ENCODE measurements around the gene CYP27C1.

Gene CYP27C1

GRCh38 chr2:127195140-127196074, 24.7 kb downstream of the CYP27C1 start:
- FAIRE-seq = no peak
- no peak for DNase-seq (ENCODE audit: extremely low spot score, insufficient read length, low read depth)

DNA sequence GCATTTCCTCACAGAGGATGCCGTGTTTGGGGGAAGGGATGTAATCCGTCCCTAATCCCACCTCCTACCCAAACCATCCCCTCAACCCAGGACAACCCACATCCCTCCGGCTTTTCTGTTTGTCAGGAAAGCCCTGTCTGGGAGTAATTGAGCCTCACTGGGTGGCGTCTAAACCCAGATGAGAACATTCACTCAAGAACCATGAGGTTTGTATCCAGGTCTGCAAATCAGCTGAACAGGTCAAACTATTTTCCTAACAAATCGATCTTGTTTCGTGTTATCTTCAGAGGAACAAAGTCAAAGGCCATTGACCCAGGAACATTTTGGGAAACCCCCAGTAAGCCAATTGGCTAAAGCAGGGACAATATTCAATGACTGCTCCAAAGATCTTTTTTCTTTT, 25.7 kb downstream of the CYP27C1 start:
- FAIRE-seq (no peak), DNase-seq (ENCODE audit: extremely low spot score, insufficient read length, low read depth) (no peak)

GRCh38 chr2:127193967-127194280, 26.2 kb downstream of the CYP27C1 start:
- DNase-seq (ENCODE audit: extremely low spot score, insufficient read length, low read depth) (no peak), FAIRE-seq (no peak)

GRCh38 chr2:127193164-127193966, 26.7 kb downstream of the CYP27C1 start:
- DNase-seq (ENCODE audit: extremely low spot score, insufficient read length, low read depth) (no peak), FAIRE-seq (no peak)

- DNase-seq (ENCODE audit: extremely low spot score, insufficient read length, low read depth) (no peak), FAIRE-seq (no peak)
These were observed 28.5 kb downstream of the CYP27C1 start for GRCh38 chr2:127191331-127192219.

DNA sequence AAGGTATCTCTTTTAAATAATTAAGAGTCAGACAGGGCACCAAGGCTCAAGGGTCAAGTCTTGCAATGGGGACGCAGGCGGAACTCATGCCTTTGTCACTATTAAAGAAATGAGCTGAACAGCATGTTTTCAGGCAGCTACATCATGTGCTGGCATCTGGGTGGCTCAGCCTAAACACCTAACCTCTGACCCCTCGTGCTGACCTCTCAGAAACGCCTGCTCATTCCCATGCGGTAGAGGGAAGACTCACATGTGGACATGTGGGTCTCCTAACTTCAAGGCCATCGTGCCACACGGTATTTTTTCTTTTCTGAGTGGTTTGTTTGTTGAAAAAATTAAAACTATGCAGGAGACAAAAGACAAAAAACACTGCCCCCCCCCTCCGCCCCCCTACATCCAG, 31.3 kb downstream of the CYP27C1 start:
- no peak for DNase-seq (ENCODE audit: extremely low spot score, insufficient read length, low read depth)
- FAIRE-seq = no peak

DNA sequence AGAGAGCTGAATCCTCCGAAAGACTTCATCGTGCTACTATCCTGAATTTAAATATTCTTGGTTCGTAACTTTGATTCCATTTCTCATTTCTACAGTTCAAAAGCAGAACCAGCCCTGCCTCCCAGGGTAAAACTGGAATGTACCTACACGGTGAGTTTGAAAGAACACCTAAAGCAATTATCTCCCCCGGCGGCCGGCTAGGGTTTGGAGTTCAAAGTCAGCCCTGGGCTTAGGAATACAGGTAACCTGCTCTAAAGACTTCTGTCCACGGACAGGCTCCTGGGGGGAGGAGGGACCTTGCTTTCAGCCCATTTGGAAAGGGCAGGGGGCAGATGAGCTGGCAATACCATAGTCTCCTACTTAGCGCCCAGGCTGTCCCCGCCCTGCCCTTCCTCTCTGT, 32.3 kb downstream of the CYP27C1 start:
- DNase-seq (ENCODE audit: extremely low spot score, insufficient read length, low read depth) (no peak), FAIRE-seq (no peak)

DNA sequence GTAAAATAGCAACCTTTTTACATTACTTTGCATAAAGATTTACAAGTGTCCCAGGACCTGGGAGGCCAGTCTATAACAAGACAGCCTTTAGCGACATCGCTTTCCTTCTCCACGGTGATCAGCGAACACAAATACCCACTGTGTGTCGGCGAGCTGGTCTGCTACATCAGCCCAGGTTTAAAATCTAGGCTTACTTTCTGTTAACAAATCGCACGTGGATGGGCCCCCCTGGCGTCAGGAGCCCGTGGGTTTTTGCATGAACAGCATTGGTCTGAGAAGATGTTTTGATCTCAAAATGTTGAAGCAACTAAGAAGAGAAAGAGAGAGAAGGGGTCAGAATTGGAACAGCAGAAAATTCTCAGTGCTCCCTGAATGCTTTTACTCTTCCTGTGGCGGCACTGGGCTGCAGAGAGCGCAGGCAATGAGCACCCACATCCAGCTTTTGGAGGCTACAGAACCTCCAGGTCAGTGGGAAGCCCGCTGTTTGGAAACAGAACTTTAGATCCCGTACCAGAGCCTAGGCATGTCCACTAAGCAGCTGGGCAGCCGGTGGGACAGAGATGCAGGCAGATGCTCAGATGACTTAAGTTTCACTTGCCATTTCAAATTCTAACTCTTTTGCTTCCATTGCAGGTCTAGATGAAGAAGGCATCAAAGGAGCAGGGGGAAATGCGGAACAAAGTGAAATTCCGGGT, 32.9 kb downstream of the CYP27C1 start:
- FAIRE-seq = no peak
- DNase-seq (ENCODE audit: extremely low spot score, insufficient read length, low read depth) = no peak

DNA sequence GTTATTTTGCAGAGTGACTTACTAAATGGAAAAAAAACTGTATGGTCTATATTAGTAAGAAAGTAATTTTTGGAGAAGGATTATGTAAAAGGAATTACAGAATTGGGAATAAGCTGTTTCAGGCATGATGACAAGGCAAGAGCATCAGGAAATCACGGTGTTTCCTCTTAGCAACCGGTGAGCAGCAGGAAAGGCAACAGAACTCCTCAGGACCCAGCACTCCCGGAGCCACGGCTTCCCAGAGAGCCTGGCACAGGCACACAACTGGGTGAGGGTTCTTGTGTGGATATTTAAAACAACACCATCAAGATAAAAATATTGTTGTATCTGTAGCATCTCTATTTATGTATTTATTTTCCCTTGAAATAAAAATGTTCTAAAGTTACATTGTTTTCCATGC, 34.4 kb downstream of the CYP27C1 start:
- FAIRE-seq (no peak), DNase-seq (ENCODE audit: extremely low spot score, insufficient read length, low read depth) (no peak)

DNA sequence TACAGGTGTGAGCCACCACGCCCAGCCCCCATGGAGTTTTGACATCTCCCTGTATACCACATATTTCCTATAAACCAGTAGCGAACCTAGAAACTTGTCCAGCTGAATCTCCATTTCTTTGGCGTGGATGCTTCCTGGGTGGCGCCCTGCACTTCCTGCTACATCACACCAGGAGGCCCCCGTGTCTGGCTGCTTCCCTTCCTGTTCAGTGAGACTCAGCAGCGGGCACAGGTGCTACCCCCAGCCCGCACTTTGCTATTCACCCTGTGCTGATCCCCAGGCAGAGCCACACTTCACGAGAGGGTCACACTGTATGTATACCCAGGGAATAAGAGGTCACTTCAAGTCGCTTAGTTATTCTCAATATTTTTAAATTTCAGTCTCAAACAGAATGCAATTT, 35.0 kb downstream of the CYP27C1 start:
- DNase-seq (ENCODE audit: extremely low spot score, insufficient read length, low read depth) (no peak), FAIRE-seq (no peak)

DNA sequence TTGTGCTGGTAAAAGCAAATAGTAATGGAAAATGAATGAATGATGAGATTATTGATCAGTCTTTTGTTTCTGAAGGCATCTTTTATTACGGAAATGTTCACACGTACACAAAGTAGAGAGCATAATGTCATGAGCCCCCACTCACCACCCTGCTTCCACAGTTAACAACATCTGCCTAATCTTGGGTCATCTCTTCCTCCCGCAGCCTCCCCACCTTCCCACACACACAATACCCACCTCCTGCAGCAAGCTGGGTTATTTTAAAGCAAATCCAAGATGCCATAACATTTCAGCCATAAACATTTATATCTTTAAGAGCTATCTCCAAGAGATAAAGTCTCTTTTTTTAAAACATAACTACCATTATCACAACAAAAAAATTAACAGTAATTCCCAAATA, 36.3 kb downstream of the CYP27C1 start:
- FAIRE-seq (no peak), DNase-seq (ENCODE audit: extremely low spot score, insufficient read length, low read depth) (no peak)

DNA sequence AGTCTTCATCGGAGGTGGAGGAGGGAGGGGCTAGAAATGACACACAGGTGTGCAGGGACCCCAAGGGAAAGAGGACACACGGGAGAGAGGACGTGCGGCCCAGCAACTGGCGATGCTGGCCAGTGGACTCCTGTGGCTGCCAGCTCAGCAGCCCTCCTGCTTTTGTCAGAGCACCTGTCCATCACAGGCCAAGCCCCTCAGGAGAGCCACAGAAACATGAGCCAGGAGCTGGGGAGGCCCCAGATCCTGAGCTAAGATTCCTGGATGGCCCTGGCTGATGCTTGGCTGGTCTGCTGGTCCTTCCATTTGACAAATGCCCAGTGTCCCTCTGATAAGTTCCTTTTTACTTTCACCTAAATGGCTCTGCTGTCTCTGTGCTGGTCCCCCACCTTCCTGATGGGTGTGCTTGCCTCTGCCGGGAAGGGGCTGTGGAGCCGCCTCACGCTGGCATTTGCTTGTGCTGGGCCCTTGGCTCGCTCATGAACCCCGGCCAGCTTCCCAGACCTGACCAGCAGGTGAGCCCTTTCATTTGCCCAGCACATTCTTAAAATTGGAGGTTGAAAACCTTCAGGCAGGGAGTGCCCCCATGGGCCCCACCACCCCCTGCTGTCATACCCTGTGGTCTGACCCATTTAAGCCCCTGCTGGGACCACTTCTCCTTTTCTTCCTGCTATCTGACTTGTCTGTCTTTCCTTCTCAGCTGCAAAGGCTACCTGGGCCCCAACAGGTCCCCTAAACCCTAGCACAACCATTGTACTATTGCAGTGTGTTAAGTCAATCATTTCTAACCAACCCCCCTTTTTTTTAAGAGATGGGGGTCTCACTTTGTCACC, 37.3 kb downstream of the CYP27C1 start:
- DNase-seq (ENCODE audit: extremely low spot score, insufficient read length, low read depth) = no peak
- FAIRE-seq = no peak

DNA sequence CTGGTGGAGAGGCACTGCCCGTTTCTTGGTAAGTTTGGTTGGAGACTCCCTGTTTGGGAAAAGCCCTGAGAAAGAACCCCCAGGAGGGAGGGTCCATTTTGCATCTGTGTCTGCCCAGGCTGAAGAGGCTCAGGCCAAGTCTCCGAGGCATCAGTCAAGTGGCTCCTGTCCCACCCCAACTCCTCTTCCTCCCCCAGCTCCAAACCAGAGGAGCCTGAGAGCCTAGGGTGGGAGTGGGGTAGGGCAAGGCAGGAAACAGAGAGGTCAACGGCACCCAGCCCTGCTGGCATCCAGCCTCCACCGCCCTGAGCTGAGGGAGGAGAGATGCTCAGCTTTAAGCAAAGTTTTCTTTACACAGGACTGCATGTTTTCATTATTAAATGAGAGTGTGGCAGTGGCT, 38.2 kb downstream of the CYP27C1 start:
- FAIRE-seq (no peak), DNase-seq (ENCODE audit: extremely low spot score, insufficient read length, low read depth) (no peak)

- FAIRE-seq = no peak
- DNase-seq (ENCODE audit: extremely low spot score, insufficient read length, low read depth) = no peak
These were observed 40.3 kb downstream of the CYP27C1 start for GRCh38 chr2:127179766-127180165.

GRCh38 chr2:127177617-127178263, 42.4 kb downstream of the CYP27C1 start:
- no peak for FAIRE-seq
- no peak for DNase-seq (ENCODE audit: extremely low spot score, insufficient read length, low read depth)

DNA sequence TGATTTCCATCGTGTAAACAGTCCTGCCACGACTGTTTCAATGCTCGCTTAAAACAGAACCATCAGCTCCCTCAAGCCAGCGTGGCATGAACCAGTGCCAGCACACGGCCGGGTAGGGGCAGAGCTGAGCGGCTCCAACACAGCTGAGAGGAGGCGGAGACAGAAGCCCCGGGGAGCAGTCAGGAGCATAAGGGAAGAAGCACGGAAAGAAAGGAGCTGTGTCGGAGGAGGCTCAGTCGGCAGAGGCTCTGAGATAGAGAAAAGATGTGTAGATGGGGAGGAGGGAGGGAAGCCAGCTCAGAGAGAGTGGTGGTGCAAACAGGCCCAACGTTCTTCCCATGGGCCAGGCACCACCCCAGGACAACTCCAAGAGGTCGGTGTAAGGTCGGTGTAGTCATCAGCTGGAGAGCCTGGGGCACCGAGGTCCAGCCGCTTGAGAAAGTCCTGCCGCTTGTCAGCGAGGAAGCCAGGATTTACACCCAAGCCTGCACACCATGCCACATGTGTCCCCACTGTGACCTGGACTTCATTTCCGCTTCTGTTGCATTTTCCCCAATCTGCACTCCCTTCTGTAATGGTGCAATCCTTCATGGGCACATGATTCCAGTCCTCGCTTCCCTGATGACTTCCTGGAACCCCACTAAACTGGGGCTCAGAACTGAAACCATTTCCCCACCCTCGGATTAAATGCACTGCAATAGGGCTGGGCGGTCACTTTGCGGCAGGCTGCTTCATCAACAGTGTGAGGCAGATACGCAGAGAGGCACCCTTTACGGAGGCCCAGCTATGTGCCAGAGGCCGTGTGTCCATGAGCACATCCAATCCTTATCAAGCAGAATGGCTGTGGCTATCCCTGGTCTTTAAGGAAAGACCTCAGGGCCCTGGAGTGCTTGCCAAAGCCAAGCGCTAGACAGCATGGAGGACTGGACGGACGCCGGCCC, 43.5 kb downstream of the CYP27C1 start:
- FAIRE-seq (no peak), DNase-seq (ENCODE audit: extremely low spot score, insufficient read length, low read depth) (no peak)

DNA sequence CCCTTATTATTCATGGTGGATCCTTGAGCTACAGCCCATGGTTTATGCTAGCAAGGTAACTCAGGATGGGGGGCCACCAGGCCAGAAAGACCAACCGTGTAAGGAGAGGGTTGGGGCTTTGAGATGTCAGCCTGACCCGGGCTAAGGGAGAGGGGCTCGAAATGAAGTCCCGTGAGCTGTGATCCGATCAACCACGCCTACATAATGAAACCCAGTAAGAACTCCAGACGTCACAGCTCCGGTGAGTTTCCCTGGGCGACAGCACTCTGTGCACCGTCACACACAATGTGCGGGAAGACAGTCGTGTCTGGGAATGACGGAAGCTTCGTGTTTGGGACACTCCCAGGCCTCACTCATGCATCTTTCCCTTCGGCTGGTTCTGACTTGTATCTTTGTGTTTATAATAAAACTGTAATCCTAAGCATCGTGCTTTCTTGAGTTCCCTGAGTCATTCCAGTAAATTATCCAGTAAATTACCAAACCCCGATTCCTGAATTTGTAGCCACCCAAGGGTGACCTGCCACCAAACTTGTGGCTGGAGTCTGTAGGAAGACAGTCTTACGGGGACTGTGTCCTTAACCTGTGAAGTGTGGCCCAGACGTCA, 44.2 kb downstream of the CYP27C1 start:
- DNase-seq (ENCODE audit: extremely low spot score, insufficient read length, low read depth) (no peak), FAIRE-seq (no peak)
